HK-2 (cell line): ENCODE data around the gene ARHGAP12.
"Not testable (repeated sequence)": the region's sequence is repeated elsewhere in the genome, so short reads cannot be mapped to it uniquely, and the experiment has no call there.

ENCODE experiments used
- DNase-seq: peaks from one replicate; pipeline ENCODE4 v3.0.0-alpha.2; 2018; ENCODE audit not compliant: unreplicated experiment

The ARHGAP12 gene, protein sequence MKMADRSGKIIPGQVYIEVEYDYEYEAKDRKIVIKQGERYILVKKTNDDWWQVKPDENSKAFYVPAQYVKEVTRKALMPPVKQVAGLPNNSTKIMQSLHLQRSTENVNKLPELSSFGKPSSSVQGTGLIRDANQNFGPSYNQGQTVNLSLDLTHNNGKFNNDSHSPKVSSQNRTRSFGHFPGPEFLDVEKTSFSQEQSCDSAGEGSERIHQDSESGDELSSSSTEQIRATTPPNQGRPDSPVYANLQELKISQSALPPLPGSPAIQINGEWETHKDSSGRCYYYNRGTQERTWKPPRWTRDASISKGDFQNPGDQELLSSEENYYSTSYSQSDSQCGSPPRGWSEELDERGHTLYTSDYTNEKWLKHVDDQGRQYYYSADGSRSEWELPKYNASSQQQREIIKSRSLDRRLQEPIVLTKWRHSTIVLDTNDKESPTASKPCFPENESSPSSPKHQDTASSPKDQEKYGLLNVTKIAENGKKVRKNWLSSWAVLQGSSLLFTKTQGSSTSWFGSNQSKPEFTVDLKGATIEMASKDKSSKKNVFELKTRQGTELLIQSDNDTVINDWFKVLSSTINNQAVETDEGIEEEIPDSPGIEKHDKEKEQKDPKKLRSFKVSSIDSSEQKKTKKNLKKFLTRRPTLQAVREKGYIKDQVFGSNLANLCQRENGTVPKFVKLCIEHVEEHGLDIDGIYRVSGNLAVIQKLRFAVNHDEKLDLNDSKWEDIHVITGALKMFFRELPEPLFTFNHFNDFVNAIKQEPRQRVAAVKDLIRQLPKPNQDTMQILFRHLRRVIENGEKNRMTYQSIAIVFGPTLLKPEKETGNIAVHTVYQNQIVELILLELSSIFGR

DNA sequence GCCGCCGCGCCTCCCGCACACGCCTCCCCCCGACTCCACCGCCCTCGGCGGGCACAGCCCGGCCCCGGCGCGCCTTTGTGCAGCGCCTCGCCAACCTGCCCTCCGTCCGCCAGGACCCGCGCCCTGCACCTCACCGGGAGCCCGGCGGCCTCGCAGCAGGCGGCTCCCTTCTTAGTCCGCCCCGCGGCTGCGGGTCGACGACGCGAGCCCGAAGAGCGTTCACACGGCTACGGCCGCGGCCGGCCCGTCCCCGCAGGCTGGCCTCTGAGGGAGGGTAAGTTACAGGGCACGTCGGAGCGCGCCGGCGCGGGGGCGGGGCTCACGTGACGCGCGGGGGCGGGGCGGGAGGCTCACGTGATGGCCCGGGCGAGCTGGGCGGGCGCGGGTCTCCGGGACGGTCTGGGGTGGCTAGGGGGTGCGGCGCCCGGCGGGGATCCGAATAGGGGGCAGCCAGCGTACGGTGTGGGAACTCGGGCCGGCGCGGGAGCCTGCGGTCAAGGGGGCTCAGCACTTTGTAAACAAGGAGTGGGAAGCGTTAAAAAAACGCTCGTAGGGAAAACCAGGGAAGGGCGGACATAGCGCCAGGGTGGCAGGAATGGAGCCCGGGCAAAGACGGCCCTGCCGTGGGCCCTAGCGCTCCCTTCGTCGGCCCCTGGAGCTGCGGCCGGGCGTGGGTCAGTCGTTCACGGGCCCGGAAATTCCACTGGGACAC is at the start of gene ARHGAP12:
Gene ARHGAP12, minus strand, starts transcription at position 283 of the 712 bp plus-strand sequence. CDS start 19,976 bp downstream, outside the sequence.
- peak; percentile 81 for DNase-seq

DNA sequence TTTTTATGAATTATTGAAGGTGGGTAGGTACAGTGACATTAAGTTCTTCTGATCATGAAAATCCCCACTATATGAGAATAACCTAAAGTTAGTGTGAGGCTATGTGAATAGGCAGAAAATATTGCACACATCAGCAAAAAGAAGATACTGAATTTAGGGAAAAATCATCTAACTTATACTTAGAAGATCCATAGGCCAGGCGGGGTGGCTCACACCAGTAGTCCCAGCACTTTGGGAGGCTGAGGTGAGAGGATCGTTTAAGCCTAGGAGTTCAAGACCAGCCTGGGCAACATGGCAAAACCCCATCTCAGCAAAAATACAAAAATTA is 49.5 kb upstream of the ARHGAP12 start:
- DNase-seq, result no peak

DNA sequence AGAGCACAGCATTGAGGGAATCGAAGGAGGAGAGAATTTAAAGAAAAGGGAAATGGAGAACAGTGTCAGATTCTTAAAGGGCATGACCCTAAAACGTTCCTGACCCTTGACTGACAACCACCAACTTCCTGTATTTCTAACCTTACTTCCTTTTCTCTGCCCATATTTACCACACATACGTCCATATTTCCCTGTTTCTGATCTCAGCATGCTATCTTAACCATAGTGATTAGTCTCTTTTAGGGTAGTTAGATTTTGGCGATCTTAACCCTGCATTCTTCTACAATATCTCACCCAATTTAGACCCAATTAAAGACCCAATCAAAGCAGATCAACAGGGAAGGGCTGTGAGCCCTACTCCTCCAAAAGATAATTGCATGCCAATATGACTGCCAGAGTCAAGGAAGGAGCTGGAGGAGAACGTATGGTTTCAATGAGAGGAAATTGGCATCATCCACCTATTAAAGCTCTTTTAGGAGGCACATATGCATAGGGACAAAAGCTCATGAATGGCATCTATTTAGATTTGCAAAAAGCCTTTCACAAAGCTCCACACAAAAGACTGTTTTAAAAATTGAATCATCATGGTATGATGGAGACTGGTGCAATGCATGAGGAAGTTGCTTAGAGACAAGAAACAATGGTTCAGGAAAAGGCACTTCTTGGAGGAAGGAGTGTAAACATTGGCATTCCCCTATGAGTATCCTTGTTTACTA is 49.0 kb upstream of the ARHGAP12 start:
- no peak for DNase-seq

DNA sequence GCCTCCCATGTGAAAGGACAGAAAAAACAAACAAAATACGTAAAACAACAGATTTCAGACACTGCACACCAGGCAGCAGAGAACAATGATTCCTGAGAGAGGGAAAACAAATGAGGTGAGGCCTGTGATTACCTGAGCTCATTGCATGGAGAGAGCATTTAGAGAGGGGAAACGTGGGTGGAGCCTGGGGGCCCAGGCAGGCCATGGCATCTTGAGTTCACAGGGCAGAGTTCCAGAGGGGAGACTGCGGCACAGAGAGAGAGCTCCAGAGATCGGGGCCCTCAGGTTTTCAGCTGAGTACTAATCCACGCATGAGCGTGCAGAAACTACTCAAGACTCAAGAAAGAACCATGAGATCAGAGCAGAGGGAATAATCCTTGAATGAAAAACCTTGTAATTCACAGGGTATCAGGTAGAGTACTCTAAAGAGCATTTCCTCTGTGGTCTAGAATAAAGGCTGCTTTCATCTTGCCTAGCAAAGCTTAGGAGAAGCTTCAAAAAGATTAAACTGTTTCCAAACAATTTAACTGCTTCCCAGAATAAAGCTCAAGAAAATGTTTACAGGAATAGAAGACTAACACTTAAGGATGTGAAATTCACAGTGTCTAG is 46.6 kb upstream of the ARHGAP12 start:
- DNase-seq, result no peak

DNA sequence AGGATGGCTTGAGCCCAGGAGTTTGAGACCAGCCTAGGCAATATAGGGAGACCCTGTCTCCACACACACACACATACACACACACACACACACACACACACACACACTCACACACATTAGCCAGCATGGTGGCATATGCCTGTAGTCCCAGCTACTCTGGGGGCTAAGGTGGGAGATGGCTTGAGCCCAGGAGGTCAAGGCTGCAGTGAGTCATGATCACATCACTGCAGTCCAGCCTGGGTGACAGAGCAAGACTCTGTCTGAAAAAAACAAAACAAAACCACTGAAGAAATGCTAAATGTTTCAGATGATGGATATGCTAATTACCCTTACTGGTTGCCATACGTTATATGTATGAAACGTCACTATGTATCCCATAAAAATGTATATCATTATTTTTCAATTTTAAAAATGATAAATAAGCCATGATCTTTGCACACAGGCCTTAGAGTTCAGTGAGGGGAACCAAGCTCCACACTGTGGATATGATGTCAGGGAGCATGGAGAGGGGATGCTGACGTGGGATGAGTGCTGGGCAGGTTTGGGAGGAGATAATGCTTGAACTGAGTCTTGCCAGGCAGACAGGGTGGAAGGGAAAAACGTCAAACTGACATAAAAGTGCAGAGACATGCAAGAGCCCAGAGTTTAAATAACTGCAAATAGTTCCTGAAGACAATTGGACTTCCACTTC is 45.9 kb upstream of the ARHGAP12 start:
- no peak for DNase-seq

DNA sequence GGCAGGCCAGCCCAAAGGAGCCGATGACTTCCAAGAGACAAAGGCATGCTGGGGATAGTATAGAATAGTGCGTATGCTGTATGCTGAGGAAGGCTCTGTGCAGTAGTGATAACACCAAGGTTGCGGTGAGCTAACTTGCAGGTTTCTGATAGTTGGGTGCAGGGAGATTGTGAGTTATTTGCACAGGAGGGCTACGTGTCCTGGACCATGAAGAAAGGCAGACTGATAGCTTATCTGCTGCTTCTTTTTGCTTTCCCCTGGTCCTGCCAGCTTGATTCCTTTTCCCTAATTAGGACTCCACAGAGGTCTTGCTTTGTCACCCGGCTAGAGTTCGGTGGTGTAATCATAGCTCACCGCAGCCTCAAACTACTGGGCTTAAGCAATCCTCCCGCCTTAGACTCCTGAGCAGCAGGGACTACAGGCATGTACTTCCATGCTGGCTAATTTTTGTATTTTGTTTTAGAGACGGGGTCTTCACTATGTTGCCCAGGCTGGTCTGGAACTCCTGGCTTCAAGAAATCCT is 43.9 kb upstream of the ARHGAP12 start:
- DNase-seq, result no peak

DNA sequence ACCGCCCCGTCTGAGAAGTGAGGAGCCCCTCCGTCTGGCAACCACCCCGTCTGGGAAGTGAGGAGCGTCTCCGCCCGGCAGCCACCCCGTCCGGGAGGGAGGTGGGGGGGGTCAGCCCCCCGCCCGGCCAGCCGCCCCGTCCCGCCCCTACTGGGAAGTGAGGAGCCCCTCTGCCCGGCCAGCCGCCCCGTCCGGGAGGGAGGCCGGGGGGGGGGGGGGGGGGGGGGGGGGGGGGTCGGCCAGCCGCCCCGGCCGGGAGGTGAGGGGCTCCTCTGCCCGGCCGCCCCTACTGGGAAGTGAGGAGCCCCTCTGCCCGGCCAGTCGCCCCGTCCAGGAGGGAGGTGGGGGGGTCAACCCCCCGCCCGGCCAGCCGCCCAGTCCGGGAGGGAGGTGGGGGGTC is 41.2 kb upstream of the ARHGAP12 start:
- DNase-seq, result not testable (repeated sequence)

DNA sequence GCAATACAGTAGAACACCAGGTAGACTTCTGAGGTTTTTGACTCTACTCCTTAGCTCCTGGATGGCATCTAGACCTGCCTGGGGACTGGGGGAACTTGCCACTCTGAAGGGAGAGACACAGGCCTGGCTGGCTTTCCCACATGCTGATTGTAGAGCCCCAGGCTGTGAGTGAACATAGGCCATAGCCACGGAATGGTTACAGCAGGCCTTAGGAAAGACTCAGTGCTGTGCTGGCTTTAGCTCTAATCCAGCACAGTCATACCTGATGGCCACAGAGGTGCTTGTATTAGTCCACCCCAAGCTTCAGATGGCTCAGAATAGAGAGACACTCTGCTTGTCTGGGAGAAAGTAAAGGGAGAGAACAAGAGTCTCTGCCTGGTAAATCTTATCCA is 35.0 kb upstream of the ARHGAP12 start:
- DNase-seq, result no peak

DNA sequence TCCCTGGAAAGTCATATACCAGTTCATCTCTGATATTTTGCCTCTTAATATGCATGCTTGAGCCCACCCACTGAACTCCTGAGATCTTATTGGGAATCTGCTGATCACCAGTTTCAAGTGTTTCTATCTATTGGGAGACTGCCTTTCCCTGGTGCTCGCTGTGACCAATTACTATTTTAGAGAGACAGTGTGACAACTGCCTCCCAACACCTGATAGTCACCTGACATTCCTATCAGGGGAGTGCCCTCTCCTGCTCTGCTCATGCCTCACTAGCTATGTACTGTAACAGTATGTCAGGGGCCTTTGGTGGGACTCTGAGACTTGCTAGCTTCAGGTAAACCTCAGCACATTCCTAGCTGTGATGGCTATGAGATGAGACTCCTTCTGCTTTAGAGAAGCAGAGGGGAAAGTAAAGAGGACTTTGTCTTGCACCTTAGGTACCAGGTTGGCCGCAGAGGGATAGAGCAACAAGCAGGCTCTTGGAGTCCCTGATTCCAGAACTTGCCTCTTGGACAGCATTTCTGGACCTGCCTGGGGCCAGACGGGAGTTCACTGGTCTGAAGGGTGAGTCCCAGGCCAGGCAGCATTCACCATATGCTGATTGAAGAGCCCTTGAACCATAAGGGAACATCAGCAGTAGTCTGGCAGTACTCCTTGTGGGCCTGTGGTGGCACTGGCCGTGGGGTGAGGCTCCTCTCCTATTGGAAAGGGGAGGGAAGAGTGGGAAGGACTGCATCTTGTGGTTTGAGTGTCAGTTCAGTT is 34.4 kb upstream of the ARHGAP12 start:
- no peak for DNase-seq

DNA sequence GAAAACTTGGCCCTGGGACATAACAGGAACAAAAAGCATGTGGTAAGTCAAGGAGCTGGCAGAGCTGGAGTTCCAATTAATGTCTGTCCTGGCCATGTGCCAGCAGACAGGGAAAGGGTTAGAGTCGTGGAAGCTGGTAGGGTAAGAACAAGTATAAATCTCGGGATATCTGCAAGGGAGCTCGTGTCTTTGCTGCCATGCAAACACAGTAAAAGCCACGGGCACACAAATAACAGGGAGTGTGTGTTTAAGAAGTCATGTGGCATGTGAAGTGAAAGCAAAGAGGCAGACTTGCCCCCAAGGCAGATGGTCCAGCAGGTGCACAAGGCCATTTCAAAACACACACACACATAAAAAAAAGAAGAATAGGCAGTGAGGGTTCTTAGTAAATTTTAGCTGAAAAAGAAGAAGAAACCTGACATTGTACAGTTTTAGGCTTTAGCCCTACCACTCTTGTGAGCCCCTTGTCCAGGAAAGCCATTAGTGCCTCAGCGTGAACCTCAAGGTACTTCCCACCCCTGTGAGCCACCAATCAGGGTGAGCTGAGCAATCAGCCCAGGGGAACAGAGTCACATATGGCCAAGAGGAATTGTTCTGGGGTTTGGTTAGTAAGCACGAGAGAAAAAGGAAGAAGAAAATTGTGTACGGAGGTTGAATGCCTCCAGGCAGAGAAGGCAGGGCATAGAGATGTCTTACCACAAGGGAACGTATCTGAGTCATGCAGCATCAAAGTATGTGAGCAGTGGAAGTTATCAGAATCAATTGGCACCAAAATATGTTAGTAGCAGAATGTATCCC is 32.8 kb upstream of the ARHGAP12 start:
- no peak for DNase-seq

DNA sequence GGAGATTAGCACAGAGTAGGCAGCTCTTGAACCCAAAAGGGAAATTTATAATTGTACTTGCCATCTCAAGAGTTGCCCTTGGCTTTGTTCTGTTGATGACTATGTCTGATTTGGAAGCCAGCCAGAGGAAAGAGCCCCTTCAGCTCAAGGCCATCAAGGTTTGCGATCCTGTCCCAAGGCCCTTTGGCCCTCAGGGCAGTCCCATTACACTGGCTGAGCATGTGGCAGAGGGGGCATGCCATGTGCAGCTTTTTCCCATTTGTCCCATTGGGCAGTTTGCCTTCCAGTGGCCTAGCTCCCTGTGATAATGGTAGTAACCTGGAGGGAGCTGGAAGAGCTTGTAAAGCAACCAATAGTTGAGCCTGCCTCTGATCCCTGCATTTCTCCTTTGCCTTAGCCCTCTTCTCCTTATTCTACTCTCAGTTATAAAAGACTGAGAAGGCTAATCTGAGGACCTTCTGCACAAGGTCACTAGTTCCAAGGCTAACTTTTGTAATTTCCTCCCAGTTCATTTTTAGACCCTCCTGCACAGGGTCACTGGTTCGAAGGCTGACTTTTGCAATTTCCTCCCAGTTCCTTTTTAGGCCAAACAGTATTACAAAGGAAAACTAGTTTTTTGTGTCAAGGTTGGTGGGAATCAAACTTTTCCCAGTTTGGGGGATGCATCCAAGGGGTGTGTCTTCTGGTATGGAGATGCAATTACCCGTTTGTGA is 31.0 kb upstream of the ARHGAP12 start:
- DNase-seq, result no peak

DNA sequence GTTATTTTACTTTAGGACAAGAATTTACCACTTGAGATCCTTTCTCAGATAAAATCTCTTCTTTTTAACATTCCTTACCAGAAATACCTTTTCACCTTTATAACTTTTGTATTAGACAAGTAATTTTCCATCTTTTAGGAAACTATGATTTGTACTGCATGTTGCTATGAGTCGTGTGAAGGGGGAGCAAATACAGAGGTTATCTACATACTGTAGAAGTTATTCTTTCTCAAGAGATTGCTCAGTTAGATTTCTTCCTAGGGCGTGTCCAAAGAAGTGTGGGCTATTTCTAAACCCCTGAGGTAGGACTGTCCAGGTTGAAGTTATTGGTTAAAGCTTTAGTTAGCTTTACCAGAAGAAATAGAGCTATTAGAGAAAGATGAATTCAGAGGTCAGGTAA is 30.2 kb upstream of the ARHGAP12 start:
- DNase-seq, result no peak

DNA sequence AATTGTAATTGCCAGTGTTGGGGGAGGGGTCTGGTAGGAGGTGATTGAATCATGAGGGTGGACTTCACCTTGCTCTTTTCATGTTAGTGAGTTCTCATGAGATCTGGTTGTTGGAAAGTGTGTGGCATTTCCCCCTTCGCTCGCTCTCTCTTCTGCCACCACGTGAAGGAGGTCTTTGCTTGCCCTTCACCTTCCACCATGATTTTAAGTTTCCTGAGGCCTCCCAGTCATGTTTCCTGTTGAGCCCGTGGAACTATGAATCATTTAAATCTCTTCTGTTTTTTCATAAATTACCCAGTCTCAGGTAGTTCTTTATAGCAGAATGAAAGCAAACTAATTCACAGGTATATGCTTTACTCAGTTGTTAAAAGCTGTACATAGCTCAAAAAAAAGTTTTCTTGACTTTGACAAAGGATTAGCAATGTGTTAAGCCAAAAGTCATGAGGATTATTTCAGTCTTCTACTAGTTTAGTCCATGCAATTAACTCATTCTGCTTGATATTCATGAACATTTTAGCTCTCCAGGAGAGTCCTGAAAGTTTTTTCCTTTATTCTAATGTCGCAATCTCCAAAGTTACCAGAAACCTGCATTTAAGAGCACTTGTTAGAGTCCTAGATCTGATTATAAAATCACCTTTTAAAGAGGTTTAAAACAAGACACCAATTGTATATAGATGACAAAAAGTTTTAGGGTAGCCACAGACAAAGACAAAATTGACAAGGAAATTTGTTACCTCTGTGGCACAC is 27.7 kb upstream of the ARHGAP12 start:
- no peak for DNase-seq

DNA sequence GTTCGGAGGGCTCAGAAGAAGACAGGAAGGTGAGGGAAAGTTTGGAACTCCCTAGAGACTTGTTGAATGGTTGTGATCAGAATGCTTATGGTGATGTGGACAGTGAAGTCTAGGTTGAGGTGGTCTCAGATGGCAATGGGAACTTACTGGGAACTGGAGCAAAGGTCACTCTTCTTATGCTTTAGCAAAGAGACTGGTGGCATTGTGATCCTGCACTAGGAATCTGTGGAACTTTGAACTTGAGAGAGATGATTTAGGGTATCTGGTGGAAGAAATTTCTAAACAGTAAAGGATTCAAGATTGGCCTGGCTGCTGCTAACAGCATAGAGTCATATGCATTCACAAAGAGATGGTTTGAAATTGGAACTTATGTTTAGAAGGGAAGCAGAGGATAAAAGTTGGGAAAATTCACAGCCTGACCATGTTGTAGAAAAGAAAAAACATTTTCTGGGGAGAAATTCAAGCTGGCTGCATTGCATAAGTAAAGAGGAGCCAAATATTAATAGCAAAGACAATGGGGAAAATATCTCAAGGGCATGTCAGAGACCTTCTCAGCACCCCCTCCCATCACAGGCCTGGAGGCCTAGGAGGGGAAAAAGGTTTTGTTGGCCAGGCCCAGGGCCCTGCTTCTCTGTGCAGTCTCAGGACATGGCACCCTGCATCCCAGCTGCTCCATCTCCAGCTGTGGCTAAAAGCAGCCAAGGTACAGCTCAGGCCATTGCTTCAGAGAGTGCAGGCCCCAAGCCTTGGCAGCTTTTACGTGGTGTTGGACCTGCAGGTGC is 26.0 kb upstream of the ARHGAP12 start:
- no peak for DNase-seq

DNA sequence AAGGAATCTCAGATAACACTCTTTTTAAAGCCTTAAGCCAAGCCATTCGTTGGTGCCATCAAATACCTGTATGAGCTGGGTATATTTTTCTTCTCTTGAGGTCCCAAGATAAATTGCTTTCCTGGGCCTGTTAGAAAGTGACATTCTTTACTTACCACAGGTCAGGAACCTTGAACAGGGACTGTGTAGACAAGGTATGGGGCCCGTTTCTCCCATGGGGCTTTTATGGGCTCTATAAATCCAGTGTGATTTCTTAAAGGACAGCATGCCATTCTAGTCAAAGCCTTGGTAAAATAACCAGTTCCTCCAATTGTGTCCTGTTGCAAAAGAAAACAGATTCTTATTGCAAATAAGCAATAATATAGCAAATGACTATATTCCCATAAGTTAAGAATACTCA is 24.8 kb upstream of the ARHGAP12 start:
- no peak for DNase-seq

DNA sequence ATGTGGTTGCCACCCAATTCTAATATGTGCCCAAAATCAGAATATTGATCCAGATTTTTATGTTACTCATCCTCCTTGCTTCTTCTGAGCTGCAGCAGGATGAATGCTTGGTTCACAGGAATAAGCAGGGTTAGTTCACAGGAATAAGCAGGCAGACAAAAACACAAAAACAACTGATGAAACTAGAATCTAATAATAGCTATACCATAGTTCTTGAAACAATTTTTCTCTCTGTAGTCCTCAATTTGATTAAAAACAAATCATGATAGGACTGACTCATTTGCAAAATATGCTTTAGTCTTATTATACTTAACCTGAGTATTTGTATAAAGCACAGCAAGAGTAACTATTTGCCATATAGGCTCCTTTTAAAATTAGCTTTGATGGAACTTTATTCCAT is 24.4 kb upstream of the ARHGAP12 start:
- no peak for DNase-seq

DNA sequence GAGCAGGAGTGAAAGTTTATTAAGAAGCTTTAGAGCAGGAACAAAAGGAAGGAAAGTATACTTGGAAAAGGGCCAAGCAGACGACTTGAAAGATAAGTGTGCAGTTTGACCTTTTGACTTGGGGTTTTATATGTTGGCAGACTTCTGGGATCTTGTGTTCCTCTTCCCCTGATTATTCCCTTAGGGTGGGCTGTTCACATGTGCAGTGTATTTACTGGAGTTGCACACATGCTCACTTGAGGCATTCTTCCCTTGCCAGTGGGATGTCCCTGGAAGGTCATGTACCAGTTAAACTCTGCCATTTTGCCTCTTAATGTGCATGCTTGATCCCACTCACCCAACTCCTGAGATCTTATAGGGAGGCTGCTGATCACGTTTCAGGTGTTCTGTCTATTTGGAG is 23.4 kb upstream of the ARHGAP12 start:
- DNase-seq, result no peak
